NK-92 treated with Interleukin-12 subunit alpha and Interleukin-12 subunit beta, amount 100 ng/mL, for 24 hours (cell line): ENCODE measurements around the gene MTUS2.

Source experiments
- DNase-seq: peaks from one replicate; lab custom pipeline; 2025; lab: John Stamatoyannopoulos, UW

MTUS2 gene

GRCh38 chr13:29108068-29108786 lies 288.1 kb downstream of the MTUS2 start:
- no peak for DNase-seq

- DNase-seq = no peak
Measured at GRCh38 chr13:29109987-29110386, 289.8 kb downstream of the MTUS2 start.

GRCh38 chr13:29111446-29111845 lies 291.3 kb downstream of the MTUS2 start:
- no peak for DNase-seq

- DNase-seq = no peak
Measured at GRCh38 chr13:29115842-29116241, 295.7 kb downstream of the MTUS2 start.

- DNase-seq = no peak
Measured at GRCh38 chr13:29117663-29118062, 297.5 kb downstream of the MTUS2 start.

- DNase-seq = no peak
Measured at GRCh38 chr13:29118471-29118870, 298.3 kb downstream of the MTUS2 start.

- DNase-seq = no peak
Measured at GRCh38 chr13:29125191-29125933, 305.2 kb downstream of the MTUS2 start.

GRCh38 chr13:29125934-29126424 lies 305.8 kb downstream of the MTUS2 start:
- DNase-seq = no peak

GRCh38 chr13:29129616-29130015 lies 309.5 kb downstream of the MTUS2 start:
- DNase-seq = no peak

- DNase-seq = no peak
Measured at GRCh38 chr13:29131159-29131558, 311.0 kb downstream of the MTUS2 start.

- DNase-seq = no peak
Measured at GRCh38 chr13:29131881-29132668, 311.9 kb downstream of the MTUS2 start.

GRCh38 chr13:29136341-29136740 lies 316.2 kb downstream of the MTUS2 start:
- DNase-seq = no peak

- no peak for DNase-seq
Measured at GRCh38 chr13:29137016-29137415, 316.9 kb downstream of the MTUS2 start.

GRCh38 chr13:29137995-29138394 lies 317.9 kb downstream of the MTUS2 start:
- no peak for DNase-seq

GRCh38 chr13:29140277-29140676 lies 320.1 kb downstream of the MTUS2 start:
- no peak for DNase-seq

GRCh38 chr13:29143847-29144246 lies 323.7 kb downstream of the MTUS2 start:
- no peak for DNase-seq

- no peak for DNase-seq
Measured at GRCh38 chr13:29154390-29154789, 334.3 kb downstream of the MTUS2 start.

- no peak for DNase-seq
Measured at GRCh38 chr13:29156136-29156535, 336.0 kb downstream of the MTUS2 start.

- DNase-seq = no peak
Measured at GRCh38 chr13:29159871-29160270, 339.7 kb downstream of the MTUS2 start.

- no peak for DNase-seq
Measured at GRCh38 chr13:29160862-29161261, 340.7 kb downstream of the MTUS2 start.

GRCh38 chr13:29161676-29162075 lies 341.5 kb downstream of the MTUS2 start:
- DNase-seq = no peak

- DNase-seq = no peak
Measured at GRCh38 chr13:29162638-29163235, 342.6 kb downstream of the MTUS2 start.
